Heart left ventricle (tissue), 16 donors: Measurements from ENCODE around the gene ZNF638. TPM values are rescaled to one million over a fixed set of nuclear protein-coding genes. Genes with fewer than 3 reads are reported as not detected.
A peak's percentile ranks its signal among the peaks of the same experiment; 100 is the strongest.

Experiments used
- ATAC-seq, 4 donors: fragments of 200-7000 bp; cut with Tn5 transposase; one replicate each; pipeline ENCODE4 v1.9.1; 2020 to 2022; ENCODE audit warnings: moderate library complexity in 4 of 4, mild to moderate bottlenecking in 3 of 4, moderate number of reproducible peaks in 1 of 4
- DNase-seq, 5 donors: peaks; one replicate each; pipeline ENCODE4 v3.0.0-alpha.2; 2020
- H3K27ac ChIP-seq, 12 donors: fragments of 200-600 bp; sonication (generic) in 4 of 12; one replicate each; pipeline versions ENCODE4 v1.5.0 to v1.8.0; 2016 to 2022; ENCODE audit warnings: mild to moderate bottlenecking in 2 of 12
- H3K27me3 ChIP-seq, 9 donors: fragments of 200-600 bp; sonication (generic) in 2 of 9; one replicate each; pipeline versions ENCODE4 v1.5.1 to v1.8.0; 2016 to 2022; ENCODE audit warnings: mild to moderate bottlenecking in 3 of 9
- H3K36me3 ChIP-seq, 9 donors: fragments of 200-600 bp; sonication (generic) in 2 of 9; one replicate each; pipeline versions ENCODE4 v1.5.0 to v1.8.0; 2018 to 2022; ENCODE audit warnings: mild to moderate bottlenecking in 2 of 9
- H3K4me1 ChIP-seq, 12 donors: fragments of 200-600 bp; sonication (generic) in 4 of 12; one replicate each; pipeline versions ENCODE4 v1.5.0 to v1.8.0; 2016 to 2022; ENCODE audit warnings: mild to moderate bottlenecking in 3 of 12
- H3K4me3 ChIP-seq, 12 donors: fragments of 200-600 bp; sonication (generic) in 4 of 12; one replicate each; pipeline versions ENCODE4 v1.5.0 to v1.8.0; 2017 to 2022; ENCODE audit warnings: mild to moderate bottlenecking in 9 of 12, moderate library complexity in 4 of 12
- H3K9me3 ChIP-seq, 12 donors: fragments of 200-600 bp; sonication (generic) in 4 of 12; one replicate each; pipeline versions ENCODE4 v1.5.0 to v1.8.0; 2016 to 2022; ENCODE audit warnings: mild to moderate bottlenecking in 1 of 12
- CTCF ChIP-seq, 12 donors: fragments of 200-600 bp; sonication (generic) in 4 of 12; IDR thresholded peaks; one replicate each; pipeline versions ENCODE4 v1.5.0 to v1.8.0; 2018 to 2022; ENCODE audit warnings: antibody characterized with exemption in 12 of 12, mild to moderate bottlenecking in 5 of 12
- POLR2A ChIP-seq, 2 donors: fragments of 450-650 bp; IDR thresholded peaks; one replicate each; pipeline ENCODE4 v1.6.1; 2017; ENCODE audit warnings: antibody characterized with exemption in 2 of 2, mild to moderate bottlenecking in 2 of 2, moderate library complexity in 2 of 2
- WGBS, 4 donors: extraction: QIAGEN DNeasy Blood & Tissue Kit in 2 of 4; methylation state at CpG; one replicate each; pipeline versions ENCODE4 v1.1.5 to v1.1.7; 2013 to 2018; 5-methylcytosine and 5-hydroxymethylcytosine counted together
- intact Hi-C, 10 donors: fragments of 100-400 bp; cut with DNase I; formaldehyde crosslinking; loops; one replicate each; pipeline versions ENCODE4 v1.11.1 to v1.14.2; 2022
- polyA plus RNA-seq, 2 donors: library from polyadenylated mRNA; stranded (reverse); fragments of 200-250 nt; gene quantifications; one replicate each; pipeline ENCODE4 v1.2.3, GENCODE V29; 2013
- total RNA-seq, 9 donors: library from RNA; depleted of rRNA in 2 of 9; stranded (reverse); fragments of >200 nt in 2 of 9; fragmentation: NEBNext Ultra II Directional in 3 of 9; extraction: Animal tissue kit (Norgen Biotek cat#: 25700) in 3 of 9; gene quantifications; one replicate each; pipeline versions ENCODE4 v1.1.0 to v1.2.4, GENCODE V29; 2016 to 2023
- donor health status: ischemic (EF 13 %, LVEDD 7.1; RV severe dilation, severe dysfunction).
- donor health status: healthy with polysubstance abuse.
- donor health status: DM: no; HTN: yes; CAD: no.
- donor health status: DM: no; HTN: no; CAD: no.
- donor health status: ischemic (EF 25% LVEDD 6.9; RV normal size, moderate dysfunction).
- donor health status: ischemic (EF 25% LVEDD 5.7; RV mildly dilated, moderate dysfunction).
- donor health status: healthy.
- donor health status: DM: yes; HTN: yes; CAD: no.
- donor health status: ischemic (EF 35%, LVEDD 5.7; RV mildly dilated, moderate dysfunction).
- donor health status: nonischemic (EF 11% LVEDD 7.7; RV severe dilation, severe dysfunction).
- donor health status: DM: yes; HTN: yes; CAD: no.
- donor health status: PGD.
- donor health status: ischemic (EF 29% LVEDD 5.4; RV normal size, mild dysfunction).
- donor health status: nonischemic (EF 23%, LVEDD 6.1; RV moderate dilation, normal function).

The ZNF638 gene
- total and polyA plus RNA-seq, 11 donors, result 48.6 to 118 (median 84.1) TPM

- DNase-seq, result peak; percentile 69 to 87 (median 80)
- Histone ChIP-seq H3K4me3 (peak within 1 kb of the TSS; percentile 51 to 77 (median 64)), H3K27me3 (peaks cover 0 to 12% (median 0%) of the 10 kb centered on the region in 9 donors), H3K27ac (peak within 1 kb of the TSS; percentile 81 to 92 (median 90)), H3K4me1 (peaks cover 0 to 78% (median 67%) of the 10 kb centered on the region in 12 donors), H3K36me3 (no peaks in the 10 kb centered on the region), H3K9me3 (no peaks in the 10 kb centered on the region)
- peak; percentile 55 to 65 (median 64) for ATAC-seq
- TF ChIP-seq POLR2A (IDR thresholded peaks at IDR 0.05), result no peak
- no peak for TF ChIP-seq CTCF (IDR thresholded peaks at IDR 0.05)
- intact Hi-C loops, result loop anchor here in 2 of 10 donors (10.0 kb wide), 1 partner anchor 229 kb away; the partner anchor contains the start of gene PAIP2B (in 2 of the 2)
- WGBS, 4 donors, result 1 to 3% (median 1%) methylated on average over 22 to 66 of the region's 66 CpGs
Measured at GRCh38 chr2:71453404-71454220, 122.0 kb downstream of the ZNF638 start, which contains the start of gene DYSF. TSS of gene DYSF (plus strand) at chr2:71453561.

DNA sequence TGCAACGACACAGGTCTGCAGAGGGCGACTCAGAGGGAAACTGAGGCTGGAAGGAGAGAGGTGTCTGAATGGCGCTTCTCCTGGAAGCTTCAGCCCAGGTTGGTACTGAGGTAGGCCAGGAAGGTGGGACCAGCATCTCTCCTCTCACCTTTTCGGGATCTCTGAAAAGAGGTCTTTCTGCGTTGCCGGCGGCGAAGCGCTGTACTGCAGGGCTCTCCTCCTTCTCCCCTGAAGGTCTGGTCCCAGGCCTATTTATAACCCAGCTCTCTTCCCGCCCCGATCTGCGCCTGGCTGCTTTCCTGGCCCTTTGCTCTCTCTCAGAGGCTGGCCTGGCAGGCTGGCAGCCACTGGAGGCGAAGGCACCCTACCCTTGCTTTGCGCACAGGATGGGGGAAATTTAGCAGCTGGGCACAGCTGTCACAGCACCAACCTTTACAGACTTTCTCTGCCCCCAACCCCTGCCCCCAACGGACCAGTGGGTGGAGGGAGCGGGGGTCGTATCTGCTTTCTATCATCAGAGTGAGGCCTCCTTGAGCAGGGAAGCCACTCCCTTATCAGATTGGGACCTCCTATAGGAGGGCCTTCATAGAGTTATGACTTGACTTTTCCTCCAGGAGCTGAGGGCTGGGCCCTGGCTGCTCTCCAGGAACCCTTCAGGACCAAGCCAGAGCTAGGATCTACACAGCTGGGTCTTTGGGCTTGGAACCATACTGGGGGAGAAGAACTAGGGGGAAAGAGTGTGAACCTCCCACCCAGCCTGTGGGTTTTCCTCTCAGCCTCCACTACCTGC, 122.8 kb downstream of the ZNF638 start:
- Histone ChIP-seq H3K27ac (peak overlapping the region; percentile 81 to 92 (median 90)), H3K9me3 (no peaks in the 10 kb centered on the region), H3K36me3 (no peaks in the 10 kb centered on the region), H3K4me3 (peak overlapping the region; percentile 51 to 77 (median 64)), H3K4me1 (peaks cover 0 to 85% (median 74%) of the 10 kb centered on the region in 12 donors), H3K27me3 (peaks cover 0 to 12% (median 0%) of the 10 kb centered on the region in 9 donors)
- ATAC-seq (peak; percentile 30 to 76 (median 68)), DNase-seq (peak; percentile 75 to 85 (median 78))
- intact Hi-C loops, result loop anchor here in 2 of 10 donors (10.0 kb wide), 1 partner anchor 230 kb away; the partner anchor contains the start of gene PAIP2B (in 2 of the 2)
- 25 to 33% (median 27%) methylated on average over 6 to 17 of the region's 17 CpGs for WGBS, 4 donors
- TF ChIP-seq POLR2A (IDR thresholded peaks at IDR 0.05) (peak; percentile 87 to 92), CTCF (IDR thresholded peaks at IDR 0.05) (peak in 4 of 12 donors; percentile 2 to 26 (median 19))

DNA sequence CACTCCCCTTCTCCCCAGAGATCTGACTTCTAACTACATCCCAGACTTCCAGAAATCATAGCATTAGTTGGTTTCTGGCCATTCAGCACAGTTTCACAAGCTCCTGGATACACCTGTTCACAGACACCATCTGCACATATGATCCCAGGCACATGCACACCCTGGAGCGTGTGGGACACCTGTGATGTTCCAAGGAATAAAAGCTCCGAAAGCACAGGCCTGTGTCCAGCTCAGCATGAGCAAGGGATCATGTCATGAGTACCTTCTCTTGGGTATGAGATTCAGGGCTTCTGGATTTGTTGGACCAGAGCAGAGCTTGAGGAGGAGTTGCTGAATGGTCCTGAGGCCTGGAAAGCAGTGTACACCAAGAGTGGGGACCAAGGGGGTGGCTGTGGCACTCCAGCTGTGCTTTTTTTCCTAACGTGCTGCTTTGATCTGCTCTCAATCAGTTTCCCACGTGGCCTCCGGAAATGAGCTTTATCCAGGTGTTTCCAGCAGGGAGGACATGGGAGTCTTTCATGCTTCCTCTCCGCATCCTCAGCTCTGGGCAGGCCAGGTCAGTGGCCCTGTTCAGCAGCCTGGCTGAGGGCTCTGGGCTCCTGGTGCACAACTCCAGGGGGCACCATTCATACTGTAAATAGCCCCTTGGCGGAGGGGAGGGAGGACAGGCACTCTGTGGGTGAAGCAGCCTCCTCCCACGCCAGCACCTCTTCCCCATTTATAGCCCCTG, 123.6 kb downstream of the ZNF638 start:
- TF ChIP-seq CTCF (IDR thresholded peaks at IDR 0.05) (no peak), POLR2A (IDR thresholded peaks at IDR 0.05) (no peak)
- peaks cover 0 to 93% (median 81%) of the 10 kb centered on the region in 12 donors for H3K4me1 ChIP-seq
- no peak for DNase-seq
- peak overlapping the region in 11 of 12 donors; percentile 47 to 92 (median 90) for H3K27ac ChIP-seq
- peaks cover 0 to 12% (median 0%) of the 10 kb centered on the region in 9 donors for H3K27me3 ChIP-seq
- H3K4me3 ChIP-seq, result peak overlapping the region in 3 of 12 donors; percentile 8 to 61 (median 59)
- 51 to 62% (median 55%) methylated on average over 7 to 8 of the region's 8 CpGs for WGBS, 4 donors
- ATAC-seq, result no peak
- intact Hi-C loops, result loop anchor here in 2 of 10 donors (10.0 kb wide), 1 partner anchor 230 kb away; the partner anchor contains the start of gene PAIP2B (in 2 of the 2)
- H3K36me3 ChIP-seq, result no peaks in the 10 kb centered on the region
- H3K9me3 ChIP-seq, result no peaks in the 10 kb centered on the region
